HFFc6 (cell line): Measurements from ENCODE around the gene DUSP8. TPM values are rescaled to one million over a fixed set of nuclear protein-coding genes. Genes with fewer than 3 reads are reported as not detected.

ENCODE experiments used
- DNase-seq: peaks from one replicate; pipeline ENCODE4 v3.0.0-alpha.2; 2018
- H3K27ac Mint-ChIP-seq: 2 replicates; pipeline ENCODE4 v1.8.0; 2020; ENCODE audit warnings: mild to moderate bottlenecking, mixed read lengths
- H3K27me3 Mint-ChIP-seq: 2 replicates; pipeline ENCODE4 v1.8.0; 2021; ENCODE audit warnings: mild to moderate bottlenecking, moderate library complexity, mixed read lengths; ENCODE audit not compliant: insufficient read depth
- H3K36me3 Mint-ChIP-seq: 2 replicates; pipeline ENCODE4 v1.8.0; 2021; ENCODE audit warnings: low read depth, mixed read lengths
- H3K4me1 Mint-ChIP-seq: 2 replicates; pipeline ENCODE4 v1.8.0; 2020; ENCODE audit warnings: low read depth, mixed read lengths
- H3K4me3 Mint-ChIP-seq: 2 replicates; pipeline ENCODE4 v1.8.0; 2020; ENCODE audit warnings: mild to moderate bottlenecking, moderate library complexity, mixed read lengths
- H3K9me3 Mint-ChIP-seq: 2 replicates; pipeline ENCODE4 v1.8.0; 2020; ENCODE audit warnings: mild to moderate bottlenecking, mixed read lengths
- total RNA-seq, 6 experiments: library from RNA; stranded (reverse); fragmentation: NEBNext Ultra II Directional; extraction: Animal tissue kit (Norgen Biotek cat#: 25700); gene quantifications; 2 replicates in 1 of 6; 3 replicates in 5 of 6; pipeline ENCODE4 v1.2.3, GENCODE V29; 2021
- TF ChIP-seq, protein P1 (sequence below): fragments of 200-600 bp; sonication (generic); IDR thresholded peaks from 2 replicates; pipeline ENCODE4 v1.5.0; 2021; ENCODE audit warnings: antibody characterized with exemption, mild to moderate bottlenecking

DUSP8 gene
- total RNA-seq, 6 experiments from 2014 or later, result 0.38 to 1.6 (median 0.81) TPM

DNA sequence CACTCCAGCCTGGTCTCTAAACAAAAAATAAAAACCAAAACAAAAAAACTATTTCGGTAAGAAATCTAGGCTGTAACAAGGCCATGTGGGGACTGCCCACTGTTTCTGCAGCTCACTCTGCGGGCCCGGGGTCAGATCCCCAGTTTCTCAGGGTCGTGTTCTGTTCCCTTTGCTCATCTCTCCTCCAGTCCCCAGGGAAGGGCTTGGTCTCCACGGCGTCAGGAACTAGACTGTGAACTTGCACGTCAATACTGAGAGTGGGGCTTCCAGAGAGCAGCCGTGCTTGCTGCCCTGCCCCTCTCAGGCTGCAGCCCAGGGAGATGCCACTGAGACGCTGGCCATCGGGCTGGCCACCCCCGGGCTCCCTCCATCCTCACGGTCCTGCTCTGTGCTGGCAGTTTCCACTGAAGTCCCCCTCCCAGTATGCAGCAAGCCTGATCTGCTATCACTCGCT lies 51.8 kb downstream of the DUSP8 start:
- H3K4me1 Mint-ChIP-seq, result peaks cover 33% of the 10 kb centered on the region
- no peak overlapping the region for H3K4me3 Mint-ChIP-seq
- TF ChIP-seq, protein P1, sequence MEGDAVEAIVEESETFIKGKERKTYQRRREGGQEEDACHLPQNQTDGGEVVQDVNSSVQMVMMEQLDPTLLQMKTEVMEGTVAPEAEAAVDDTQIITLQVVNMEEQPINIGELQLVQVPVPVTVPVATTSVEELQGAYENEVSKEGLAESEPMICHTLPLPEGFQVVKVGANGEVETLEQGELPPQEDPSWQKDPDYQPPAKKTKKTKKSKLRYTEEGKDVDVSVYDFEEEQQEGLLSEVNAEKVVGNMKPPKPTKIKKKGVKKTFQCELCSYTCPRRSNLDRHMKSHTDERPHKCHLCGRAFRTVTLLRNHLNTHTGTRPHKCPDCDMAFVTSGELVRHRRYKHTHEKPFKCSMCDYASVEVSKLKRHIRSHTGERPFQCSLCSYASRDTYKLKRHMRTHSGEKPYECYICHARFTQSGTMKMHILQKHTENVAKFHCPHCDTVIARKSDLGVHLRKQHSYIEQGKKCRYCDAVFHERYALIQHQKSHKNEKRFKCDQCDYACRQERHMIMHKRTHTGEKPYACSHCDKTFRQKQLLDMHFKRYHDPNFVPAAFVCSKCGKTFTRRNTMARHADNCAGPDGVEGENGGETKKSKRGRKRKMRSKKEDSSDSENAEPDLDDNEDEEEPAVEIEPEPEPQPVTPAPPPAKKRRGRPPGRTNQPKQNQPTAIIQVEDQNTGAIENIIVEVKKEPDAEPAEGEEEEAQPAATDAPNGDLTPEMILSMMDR, result no peak
- DNase-seq, result no peak
- H3K27me3 Mint-ChIP-seq, result no peaks in the 10 kb centered on the region; the same call in 1 of the 2 replicates
- no peaks in the 10 kb centered on the region for H3K36me3 Mint-ChIP-seq
- no peaks in the 10 kb centered on the region for H3K9me3 Mint-ChIP-seq
- H3K27ac Mint-ChIP-seq, result no peak overlapping the region

DNA sequence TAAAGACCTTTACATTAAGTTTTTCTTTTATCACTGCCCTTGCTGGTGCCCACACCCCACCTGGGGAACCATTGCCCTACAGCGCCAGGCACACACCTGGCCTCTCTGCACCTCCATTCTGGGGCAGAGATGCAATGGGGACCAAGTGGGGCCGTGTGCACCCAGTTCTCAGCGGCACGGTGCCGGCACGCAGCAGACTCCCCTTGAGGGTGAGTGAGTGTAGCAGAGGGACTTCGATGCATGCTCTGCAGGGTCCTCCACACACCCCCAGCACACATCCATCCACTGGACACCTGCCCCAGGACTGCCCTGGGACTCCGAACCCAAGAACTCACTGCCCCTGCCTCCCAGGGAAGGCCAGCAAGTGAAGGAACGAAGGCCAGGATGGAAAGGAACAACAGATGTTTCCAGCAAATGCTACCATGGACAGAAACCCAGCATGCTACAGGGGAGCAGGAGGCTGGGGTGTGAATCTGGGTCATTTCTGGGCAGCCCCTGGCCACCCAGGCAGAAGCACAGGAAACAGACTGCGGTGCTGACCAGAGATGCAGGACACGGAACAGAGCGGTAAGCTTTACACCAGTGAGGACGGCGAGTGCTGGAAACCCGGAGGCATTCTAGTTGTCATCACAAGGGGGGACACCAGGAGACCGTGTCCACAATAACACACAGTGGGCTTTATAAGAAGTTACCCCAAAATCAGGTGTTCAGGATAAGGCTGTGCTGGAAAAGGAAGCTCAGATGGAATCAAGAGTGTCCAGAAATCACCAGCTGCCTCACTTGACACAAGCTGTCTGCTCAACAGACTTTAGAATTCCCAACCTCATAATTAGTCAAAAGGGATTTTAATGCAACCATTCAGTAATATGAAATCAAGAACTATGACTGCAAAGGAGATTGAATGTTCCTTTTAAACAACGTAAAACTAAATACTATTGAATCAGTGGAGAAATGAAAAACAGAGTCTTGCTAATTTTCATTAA lies 52.8 kb downstream of the DUSP8 start:
- TF ChIP-seq, protein P1, result no peak
- DNase-seq, result no peak
- no peak overlapping the region for H3K4me3 Mint-ChIP-seq
- H3K27ac Mint-ChIP-seq, result no peak overlapping the region
- no peaks in the 10 kb centered on the region for H3K36me3 Mint-ChIP-seq
- H3K9me3 Mint-ChIP-seq, result no peaks in the 10 kb centered on the region
- peaks cover 37% of the 10 kb centered on the region for H3K4me1 Mint-ChIP-seq
- H3K27me3 Mint-ChIP-seq, result no peaks in the 10 kb centered on the region; the same call in 1 of the 2 replicates

DNA sequence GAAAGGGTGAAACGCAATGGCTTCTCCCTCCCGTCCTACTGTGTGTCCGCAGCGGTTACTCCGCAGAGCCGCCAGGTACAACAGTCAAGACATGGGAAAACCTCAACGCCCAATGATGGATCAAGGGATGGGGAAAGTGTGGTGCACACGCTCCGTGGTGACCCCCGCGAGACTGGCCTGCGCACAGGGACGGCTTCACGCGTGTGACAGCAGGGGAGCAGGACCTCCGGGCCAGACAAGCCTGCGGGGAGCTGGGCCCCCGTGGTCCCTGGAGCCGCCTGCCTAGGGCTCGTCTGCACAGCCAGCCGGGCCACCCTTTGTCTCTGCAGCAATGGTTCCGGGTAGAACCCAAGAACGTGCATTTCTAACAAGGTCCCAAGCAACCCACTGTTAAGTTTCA lies 53.8 kb downstream of the DUSP8 start:
- H3K27me3 Mint-ChIP-seq, result no peaks in the 10 kb centered on the region; the same call in 1 of the 2 replicates
- H3K9me3 Mint-ChIP-seq, result no peaks in the 10 kb centered on the region
- TF ChIP-seq, protein P1, result no peak
- H3K36me3 Mint-ChIP-seq, result no peaks in the 10 kb centered on the region
- no peak for DNase-seq
- no peak overlapping the region for H3K4me3 Mint-ChIP-seq
- H3K4me1 Mint-ChIP-seq, result peaks cover 41% of the 10 kb centered on the region
- H3K27ac Mint-ChIP-seq, result no peak overlapping the region

DNA sequence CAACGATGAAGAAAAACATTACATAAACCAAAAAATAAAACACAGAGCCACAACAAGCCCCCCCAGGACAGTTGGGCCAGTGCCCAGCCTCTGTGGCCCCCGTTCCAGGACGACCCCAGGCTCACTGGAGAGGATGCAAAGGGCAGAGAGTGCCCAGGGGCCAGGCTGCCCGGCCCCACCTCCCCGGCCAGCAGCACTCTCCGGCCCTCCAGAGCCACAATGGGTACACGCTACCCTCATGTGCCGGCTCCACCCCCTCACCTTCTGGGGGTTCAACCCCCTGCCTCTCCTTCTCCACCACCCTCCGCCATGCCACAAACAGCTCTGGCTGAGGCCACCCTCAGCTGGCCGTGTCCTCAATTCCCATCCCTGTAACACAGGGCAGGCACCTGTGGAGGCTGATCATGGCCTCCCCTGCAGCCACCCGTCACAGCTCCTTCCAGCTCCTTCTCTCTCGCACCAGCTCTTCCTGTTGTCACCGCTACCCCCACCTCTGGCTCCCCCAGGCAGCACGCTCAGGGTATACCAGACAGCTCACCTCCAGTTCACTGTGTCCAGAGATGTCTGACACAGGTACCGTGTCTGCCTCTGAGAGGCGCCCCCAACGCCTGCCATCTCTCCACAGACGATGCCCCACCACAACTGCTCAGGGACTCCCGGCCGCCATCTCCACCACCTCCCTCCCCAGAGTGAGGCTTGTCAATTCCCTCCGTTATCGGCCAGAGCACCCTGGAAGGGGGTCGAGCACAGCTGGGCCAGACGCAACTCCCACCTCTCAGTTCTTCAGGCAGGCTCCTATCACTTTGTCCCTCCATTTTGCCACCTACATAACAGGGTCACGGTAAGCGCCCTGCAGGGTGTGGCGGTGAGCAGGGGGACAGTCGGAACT lies 54.7 kb downstream of the DUSP8 start:
- Mint-ChIP-seq H3K27me3 (no peaks in the 10 kb centered on the region; the same call in 1 of the 2 replicates), H3K36me3 (no peaks in the 10 kb centered on the region), H3K9me3 (no peaks in the 10 kb centered on the region), H3K27ac (no peak overlapping the region), H3K4me3 (no peak overlapping the region), H3K4me1 (peaks cover 43% of the 10 kb centered on the region)
- no peak for DNase-seq
- TF ChIP-seq, protein P1, result no peak

DNA sequence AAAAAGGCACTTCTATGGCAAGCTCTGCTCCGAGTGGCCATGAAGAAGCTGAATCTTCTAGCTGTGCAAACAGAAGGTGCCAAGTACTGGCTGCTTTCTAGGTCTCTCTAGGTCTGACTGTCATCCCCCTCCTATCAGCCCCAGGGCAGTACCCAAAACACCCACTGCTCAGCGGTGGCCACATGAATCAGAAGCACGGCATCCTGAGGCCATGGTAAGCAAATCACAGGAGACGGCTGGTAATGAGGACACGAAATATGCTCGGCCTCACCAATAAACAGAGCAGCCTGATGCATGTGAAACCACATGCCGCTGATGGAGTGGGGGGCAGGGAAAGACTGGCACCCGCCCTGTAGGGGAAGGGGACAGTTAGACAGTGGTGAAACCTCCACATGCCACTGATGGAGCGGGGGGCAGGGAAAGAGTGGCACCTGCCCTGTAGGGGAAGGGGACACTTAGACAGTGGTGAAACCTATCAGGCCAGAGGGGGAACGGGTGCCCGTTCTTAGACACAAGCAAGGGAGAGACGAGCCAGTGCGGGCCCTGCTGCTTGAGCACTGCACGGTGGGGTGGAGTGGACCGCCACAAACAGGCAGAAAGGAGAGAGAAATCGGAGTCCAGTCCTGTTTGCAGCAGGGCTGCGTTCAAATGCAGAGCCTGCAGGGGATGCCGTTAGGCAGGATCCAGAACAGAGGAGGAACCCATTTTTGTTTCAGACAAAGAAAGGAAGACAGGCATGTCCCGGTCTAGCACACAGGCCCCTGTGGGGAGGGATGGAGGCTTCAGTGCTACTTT lies 55.6 kb downstream of the DUSP8 start:
- Mint-ChIP-seq H3K27me3 (no peaks in the 10 kb centered on the region; the same call in 1 of the 2 replicates), H3K4me1 (peaks cover 43% of the 10 kb centered on the region), H3K27ac (peak overlapping the region; percentile 80), H3K9me3 (no peaks in the 10 kb centered on the region), H3K36me3 (no peaks in the 10 kb centered on the region), H3K4me3 (peak overlapping the region; percentile 59)
- TF ChIP-seq, protein P1, result no peak
- peak; percentile 84 for DNase-seq
